Dendritic cell treated with granulocyte-macrophage colony-stimulating factor and Interleukin-4, amounts not matched to agents 40 ng/mL and 50 ng/mL, for 4 days (primary cell): ENCODE results near the gene CTH.
"Not testable (repeated sequence)": the region's sequence is repeated elsewhere in the genome, so short reads cannot be mapped to it uniquely, and the experiment has no call there.

Experiments used
- H3K27ac Mint-ChIP-seq: one replicate; pipeline ENCODE4 v1.8.0; 2022; ENCODE audit warnings: mild to moderate bottlenecking, mixed read lengths
- H3K27me3 Mint-ChIP-seq: one replicate; pipeline ENCODE4 v1.8.0; 2022; ENCODE audit warnings: mild to moderate bottlenecking, mixed read lengths
- H3K36me3 Mint-ChIP-seq: one replicate; pipeline ENCODE4 v1.8.0; 2022; ENCODE audit warnings: low read depth, mixed read lengths
- H3K4me1 Mint-ChIP-seq: one replicate; pipeline ENCODE4 v1.8.0; 2022; ENCODE audit warnings: low read depth, mixed read lengths
- H3K4me3 Mint-ChIP-seq: one replicate; pipeline ENCODE4 v1.8.0; 2022; ENCODE audit warnings: mild to moderate bottlenecking, moderate library complexity, mixed read lengths
- H3K9me3 Mint-ChIP-seq: one replicate; pipeline ENCODE4 v1.8.0; 2022; ENCODE audit warnings: mixed read lengths
- intact Hi-C: fragments of 100-400 bp; cut with micrococcal nuclease; formaldehyde crosslinking; loops from one replicate; pipeline ENCODE4 v1.15.0; 2022

Gene CTH

DNA sequence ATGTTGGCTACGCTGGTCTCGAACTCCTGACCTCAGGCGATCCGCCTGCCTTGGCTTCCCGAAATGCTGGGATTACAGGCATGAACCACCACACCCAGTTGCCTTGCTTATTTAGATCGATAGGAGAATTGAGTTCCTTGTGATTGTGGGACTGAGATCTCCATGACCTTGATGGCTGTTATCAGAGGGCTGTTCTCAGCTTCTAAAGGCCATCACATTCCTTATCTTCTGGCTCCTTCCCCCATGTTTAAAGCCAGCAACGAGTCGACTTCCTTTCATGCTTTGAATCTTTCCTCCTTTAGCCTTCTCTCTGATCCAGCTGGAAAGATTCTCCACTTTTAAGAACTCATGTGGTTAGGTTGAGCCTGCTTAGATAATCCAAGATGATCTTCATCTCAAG is 38.0 kb downstream of the CTH start:
- H3K4me3 Mint-ChIP-seq, result no peak overlapping the region
- intact Hi-C loops, result no loop called here
- H3K9me3 Mint-ChIP-seq, result no peaks in the 10 kb centered on the region
- no peaks in the 10 kb centered on the region for H3K27me3 Mint-ChIP-seq
- H3K36me3 Mint-ChIP-seq, result no peaks in the 10 kb centered on the region
- H3K4me1 Mint-ChIP-seq, result no peaks in the 10 kb centered on the region
- no peak overlapping the region for H3K27ac Mint-ChIP-seq

- intact Hi-C loops, H3K27me3 Mint-ChIP-seq, H3K27ac Mint-ChIP-seq, H3K9me3 Mint-ChIP-seq, H3K4me3 Mint-ChIP-seq, H3K4me1 Mint-ChIP-seq, H3K36me3 Mint-ChIP-seq: not testable (repeated sequence)
Observed at GRCh38 chr1:70452164-70452939, 41.3 kb downstream of the CTH start.

DNA sequence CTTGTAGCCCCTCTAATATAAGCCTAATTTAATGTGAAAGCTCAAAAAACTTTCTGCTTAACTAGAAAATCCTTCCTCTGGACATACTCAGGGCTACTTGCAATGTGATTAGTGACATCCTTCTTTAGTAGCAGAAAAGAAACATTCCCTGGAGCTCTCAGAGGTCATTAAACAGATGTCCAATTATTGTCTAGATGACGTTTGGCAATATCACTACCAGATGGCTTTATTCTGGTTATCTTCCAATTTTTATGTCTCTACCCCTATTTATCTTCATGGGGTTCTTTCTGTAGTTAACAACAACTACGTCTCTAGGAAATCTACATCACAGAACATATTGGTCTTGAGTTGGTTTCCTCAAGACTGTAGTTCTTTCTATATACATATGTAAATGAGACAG is 44.2 kb downstream of the CTH start:
- Mint-ChIP-seq H3K36me3 (no peaks in the 10 kb centered on the region), H3K4me1 (no peaks in the 10 kb centered on the region), H3K27ac (no peak overlapping the region), H3K4me3 (no peak overlapping the region), H3K27me3 (no peaks in the 10 kb centered on the region), H3K9me3 (no peaks in the 10 kb centered on the region)
- intact Hi-C loops, result no loop called here

- Mint-ChIP-seq H3K27ac (no peak overlapping the region), H3K27me3 (no peaks in the 10 kb centered on the region), H3K9me3 (peaks cover under 1% of the 10 kb centered on the region), H3K36me3 (no peaks in the 10 kb centered on the region), H3K4me3 (no peak overlapping the region), H3K4me1 (no peaks in the 10 kb centered on the region)
- intact Hi-C loops, result no loop called here
Observed at GRCh38 chr1:70458131-70458530, 47.1 kb downstream of the CTH start.

DNA sequence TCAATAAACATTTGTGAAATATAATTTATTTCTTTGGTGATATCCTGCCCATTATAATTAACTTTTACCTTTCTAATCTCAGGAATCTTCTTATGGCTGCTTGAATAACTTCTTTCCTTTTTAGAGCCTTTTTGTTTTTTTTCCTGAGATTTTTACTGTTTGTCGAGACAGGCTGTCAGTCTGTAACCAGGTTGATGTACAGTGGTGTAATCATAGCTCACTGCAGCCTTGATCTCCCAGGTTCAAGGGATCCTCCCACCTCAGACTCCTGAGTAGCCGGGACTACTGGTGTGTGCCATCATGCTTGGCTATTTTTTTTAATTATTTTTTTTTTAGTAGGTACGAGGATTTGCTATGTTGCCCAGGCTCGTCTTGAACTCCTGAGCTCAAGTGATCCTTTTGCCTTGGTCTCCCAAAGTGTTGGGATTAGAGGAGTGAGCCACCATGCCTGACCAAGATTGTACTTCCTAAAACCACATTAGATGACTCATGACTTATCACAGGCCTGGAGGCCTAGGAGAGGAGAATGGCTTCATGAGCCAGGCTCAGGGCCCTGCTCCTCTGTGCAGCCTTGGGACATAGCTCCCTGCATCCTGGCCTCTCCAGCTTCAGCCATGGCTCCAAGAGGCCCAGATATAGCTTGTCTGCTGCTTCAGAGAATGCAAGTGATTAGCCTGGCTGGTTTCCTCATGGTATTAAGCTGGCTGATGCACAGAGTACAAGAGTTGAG is 48.6 kb downstream of the CTH start:
- Mint-ChIP-seq H3K36me3 (no peaks in the 10 kb centered on the region), H3K4me1 (no peaks in the 10 kb centered on the region), H3K27ac (no peak overlapping the region), H3K9me3 (peaks cover 9% of the 10 kb centered on the region), H3K27me3 (no peaks in the 10 kb centered on the region), H3K4me3 (no peak overlapping the region)
- intact Hi-C loops, result no loop called here

GRCh38 chr1:70460740-70461713 is 50.0 kb downstream of the CTH start:
- H3K36me3 Mint-ChIP-seq, intact Hi-C loops, H3K4me1 Mint-ChIP-seq, H3K27ac Mint-ChIP-seq, H3K9me3 Mint-ChIP-seq, H3K4me3 Mint-ChIP-seq, H3K27me3 Mint-ChIP-seq: not testable (repeated sequence)

- H3K4me3 Mint-ChIP-seq, result no peak overlapping the region
- no peaks in the 10 kb centered on the region for H3K36me3 Mint-ChIP-seq
- H3K4me1 Mint-ChIP-seq, result no peaks in the 10 kb centered on the region
- H3K27me3 Mint-ChIP-seq, result peaks cover 2% of the 10 kb centered on the region
- H3K9me3 Mint-ChIP-seq, result peaks cover 9% of the 10 kb centered on the region
- intact Hi-C loops, result no loop called here
- H3K27ac Mint-ChIP-seq, result no peak overlapping the region
Observed at GRCh38 chr1:70462611-70463010, 51.5 kb downstream of the CTH start.

DNA sequence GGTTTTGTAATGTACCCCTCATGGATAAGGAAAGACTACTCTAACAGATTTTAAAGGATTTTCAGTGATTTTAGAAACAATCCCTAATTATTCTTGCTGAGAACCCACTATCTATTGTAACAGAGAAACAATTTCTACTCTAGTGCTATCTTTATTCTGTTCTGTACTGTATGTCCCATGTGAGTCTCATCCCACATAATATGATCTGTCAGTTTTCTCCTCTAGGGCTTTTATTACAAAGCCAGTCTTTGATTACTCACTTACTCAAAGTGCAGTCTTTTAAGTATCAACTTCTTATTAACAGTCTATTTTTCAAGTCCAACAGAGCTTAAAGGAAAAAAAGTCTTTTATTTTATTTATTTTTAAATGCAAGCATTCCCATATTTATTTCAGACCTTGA is 54.8 kb downstream of the CTH start:
- Mint-ChIP-seq H3K9me3 (peaks cover 9% of the 10 kb centered on the region), H3K36me3 (no peaks in the 10 kb centered on the region), H3K4me1 (no peaks in the 10 kb centered on the region), H3K27ac (no peak overlapping the region), H3K4me3 (no peak overlapping the region), H3K27me3 (peaks cover 2% of the 10 kb centered on the region)
- intact Hi-C loops, result no loop called here

DNA sequence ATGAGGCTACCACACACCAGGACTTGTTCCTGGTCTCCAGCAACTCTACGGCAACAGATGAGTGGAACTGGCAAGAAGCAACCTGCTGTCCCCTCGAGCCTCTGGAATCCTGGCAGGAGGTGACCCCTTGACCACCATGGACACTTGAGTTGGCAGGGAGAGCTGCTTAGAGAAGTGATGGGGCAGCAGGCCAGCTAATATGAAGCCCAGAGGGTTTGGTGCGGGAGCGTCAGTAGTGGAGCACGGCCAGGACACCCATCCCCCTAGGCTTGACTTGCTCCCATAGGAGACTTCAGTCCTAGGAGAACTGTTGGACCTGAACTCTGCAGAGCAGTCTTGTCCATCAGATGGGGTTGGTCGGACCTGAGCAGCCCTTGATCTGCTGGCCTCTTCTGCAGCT is 56.5 kb downstream of the CTH start:
- intact Hi-C loops, result no loop called here
- H3K4me3 Mint-ChIP-seq, result no peak overlapping the region

DNA sequence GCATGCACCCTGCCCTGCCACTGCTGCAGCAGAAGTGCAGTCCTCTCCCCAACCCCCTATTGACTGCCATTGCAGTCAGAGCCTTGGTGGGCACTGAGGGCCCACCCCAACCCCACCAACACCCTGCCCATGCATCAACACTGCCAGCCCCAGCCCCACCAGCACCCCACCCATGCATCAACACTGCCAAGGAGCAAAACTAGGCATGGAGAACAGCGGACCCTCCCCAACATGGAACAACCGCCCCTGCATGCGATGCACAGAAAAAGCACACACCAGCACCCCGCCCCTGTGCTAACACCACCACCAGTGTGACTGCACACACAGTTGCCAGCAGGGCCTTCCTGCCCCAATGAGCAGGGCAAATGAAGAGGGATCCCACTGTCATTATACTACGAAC is 57.1 kb downstream of the CTH start:
- peaks cover 2% of the 10 kb centered on the region for H3K27me3 Mint-ChIP-seq
- peaks cover 8% of the 10 kb centered on the region for H3K9me3 Mint-ChIP-seq
- intact Hi-C loops, result no loop called here
- H3K36me3 Mint-ChIP-seq, result no peaks in the 10 kb centered on the region
- H3K27ac Mint-ChIP-seq, result no peak overlapping the region
- no peaks in the 10 kb centered on the region for H3K4me1 Mint-ChIP-seq
- H3K4me3 Mint-ChIP-seq, result no peak overlapping the region

More for the DNA sequence above, 56.5 kb downstream of the CTH start:
- no peaks in the 10 kb centered on the region for H3K4me1 Mint-ChIP-seq
- H3K36me3 Mint-ChIP-seq, result no peaks in the 10 kb centered on the region
- no peak overlapping the region for H3K27ac Mint-ChIP-seq
- peaks cover 2% of the 10 kb centered on the region for H3K27me3 Mint-ChIP-seq
- peaks cover 9% of the 10 kb centered on the region for H3K9me3 Mint-ChIP-seq

DNA sequence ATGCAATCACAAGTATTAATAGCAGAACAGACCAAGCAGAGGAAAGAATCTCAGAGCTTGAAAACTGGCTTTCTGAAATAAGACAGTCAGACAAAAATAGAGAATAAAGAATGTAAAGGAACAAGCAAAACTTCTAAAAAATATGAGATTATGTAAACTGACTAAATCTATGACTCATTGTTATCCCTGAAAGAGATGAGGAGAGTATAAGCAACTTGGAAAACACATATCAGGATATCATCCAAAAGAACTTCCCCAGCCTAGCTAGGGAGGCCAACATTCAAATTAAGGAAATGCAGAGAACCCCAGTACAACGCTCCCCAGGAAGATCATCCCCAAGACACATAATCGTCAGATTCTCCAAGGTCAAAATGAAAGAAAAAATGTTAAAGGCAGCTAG is 58.1 kb downstream of the CTH start:
- H3K4me1 Mint-ChIP-seq, H3K27me3 Mint-ChIP-seq, H3K9me3 Mint-ChIP-seq, H3K36me3 Mint-ChIP-seq, H3K4me3 Mint-ChIP-seq, intact Hi-C loops, H3K27ac Mint-ChIP-seq: not testable (repeated sequence)

GRCh38 chr1:70475023-70475422 is 64.0 kb downstream of the CTH start:
- H3K27me3 Mint-ChIP-seq, result no peaks in the 10 kb centered on the region
- H3K9me3 Mint-ChIP-seq, result no peaks in the 10 kb centered on the region
- intact Hi-C loops, result no loop called here

GRCh38 chr1:70477090-70477489 is 66.0 kb downstream of the CTH start:
- Mint-ChIP-seq H3K9me3 (no peaks in the 10 kb centered on the region), H3K36me3 (no peaks in the 10 kb centered on the region), H3K4me1 (no peaks in the 10 kb centered on the region), H3K27ac (no peak overlapping the region), H3K4me3 (no peak overlapping the region), H3K27me3 (no peaks in the 10 kb centered on the region)
- intact Hi-C loops, result no loop called here

More at GRCh38 chr1:70475023-70475422, 64.0 kb downstream of the CTH start:
- no peaks in the 10 kb centered on the region for H3K4me1 Mint-ChIP-seq
- H3K27ac Mint-ChIP-seq, result no peak overlapping the region
- no peak overlapping the region for H3K4me3 Mint-ChIP-seq
- no peaks in the 10 kb centered on the region for H3K36me3 Mint-ChIP-seq

DNA sequence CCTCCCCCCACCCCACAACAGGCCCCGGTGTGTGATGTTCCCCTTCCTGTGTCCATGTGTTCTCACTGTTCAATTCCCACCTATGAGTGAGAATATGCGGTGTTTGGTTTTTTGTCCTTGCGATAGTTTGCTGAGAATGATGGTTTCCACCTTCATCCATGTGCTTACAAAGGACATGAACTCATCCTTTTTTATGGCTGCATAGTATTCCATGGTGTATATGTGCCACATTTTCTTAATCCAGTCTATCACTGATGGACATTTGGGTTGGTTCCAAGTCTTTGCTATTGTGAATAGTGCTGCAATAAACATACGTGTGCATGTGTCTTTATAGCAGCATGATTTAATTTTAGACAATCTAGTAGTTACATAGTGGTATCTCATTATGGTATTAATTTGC is 66.8 kb downstream of the CTH start:
- H3K9me3 Mint-ChIP-seq, H3K36me3 Mint-ChIP-seq, intact Hi-C loops, H3K4me3 Mint-ChIP-seq, H3K27me3 Mint-ChIP-seq, H3K4me1 Mint-ChIP-seq, H3K27ac Mint-ChIP-seq: not testable (repeated sequence)
